HG03139 (cell line): ENCODE data around the gene C16orf96.

Experiments used
- ATAC-seq: cut with Tn5 transposase; IDR thresholded peaks from one replicate; pipeline ENCODE4 v1.9.1; 2021; ENCODE audit not compliant: unreplicated experiment

C16orf96 gene

DNA sequence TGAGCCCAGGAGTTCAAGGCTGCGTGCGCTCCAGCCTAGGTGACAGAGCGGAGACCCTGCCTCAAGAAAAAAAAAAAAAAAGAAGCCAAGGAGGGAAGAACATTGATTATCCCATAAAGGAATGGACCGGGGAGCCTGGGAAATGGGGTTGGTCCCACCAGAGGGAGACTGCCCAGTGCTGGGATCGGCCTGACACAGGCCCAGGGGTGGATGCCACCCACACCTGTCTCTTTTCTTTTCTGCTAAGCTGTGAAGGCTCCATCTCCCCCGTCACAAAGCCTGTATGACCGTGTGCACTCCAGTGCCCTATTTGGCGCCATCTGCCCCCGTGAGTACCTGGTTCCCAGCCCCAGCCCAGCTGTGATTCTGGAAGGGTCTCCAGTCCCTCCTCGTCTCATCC is 42.9 kb downstream of the C16orf96 start:
- ATAC-seq, result no peak

DNA sequence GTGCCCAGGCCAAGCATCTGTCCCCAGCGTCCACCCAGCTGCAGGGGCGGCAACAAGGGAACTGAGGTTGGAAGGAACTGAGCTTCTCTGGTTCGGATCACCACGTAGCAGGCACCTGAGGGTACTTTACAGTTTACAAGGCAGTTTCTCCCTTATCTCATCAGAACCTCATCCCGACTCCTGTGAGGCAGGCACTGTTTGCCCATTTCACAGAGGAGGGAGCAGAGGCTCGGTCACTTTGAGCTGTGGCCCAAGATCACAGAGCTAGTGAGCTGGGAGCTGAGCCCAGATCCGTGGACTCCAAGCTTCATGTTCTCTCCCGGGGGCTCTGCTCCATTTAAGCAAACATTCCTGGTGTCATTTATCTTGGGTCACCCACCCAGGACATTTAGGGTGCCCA is 43.4 kb downstream of the C16orf96 start:
- no peak for ATAC-seq

DNA sequence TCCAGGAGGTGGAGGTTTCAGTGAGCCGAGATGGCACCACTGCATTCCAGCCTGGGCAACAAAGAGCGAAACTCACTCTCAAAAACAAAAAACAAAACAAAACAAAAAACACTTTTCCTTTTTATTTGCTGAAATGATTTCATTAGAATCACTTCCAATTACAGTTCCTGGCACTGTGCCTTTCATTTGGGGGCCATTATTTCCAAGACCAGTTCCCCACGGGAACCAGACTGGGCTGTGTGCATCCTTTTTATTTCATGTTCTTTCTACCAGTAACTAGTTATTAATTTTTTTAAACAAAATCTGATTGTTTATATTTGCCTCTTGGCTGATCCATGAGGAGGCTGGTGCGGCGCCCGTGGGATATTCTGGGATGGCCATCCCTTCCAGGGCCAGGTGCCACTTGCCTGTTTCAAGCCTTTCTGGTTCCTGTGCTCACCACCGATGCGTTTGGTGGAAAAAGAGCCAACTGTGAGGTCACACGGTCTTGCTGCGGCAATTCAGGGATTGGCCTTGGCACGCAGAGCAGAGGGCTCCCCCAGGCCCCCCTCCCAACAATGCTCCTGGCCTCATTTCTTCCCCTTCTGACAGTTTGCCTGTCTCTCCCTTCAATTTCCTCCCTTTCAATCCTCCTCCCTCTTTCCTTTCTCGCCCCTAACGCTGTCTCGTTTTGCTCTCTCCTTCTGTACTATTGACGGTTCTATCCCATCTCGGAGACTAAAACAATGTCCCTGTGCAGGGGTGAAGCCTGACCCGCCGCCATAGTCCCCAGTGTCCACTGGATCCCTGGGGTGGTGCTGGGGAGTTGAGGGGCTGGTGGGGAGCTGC is 45.1 kb downstream of the C16orf96 start:
- ATAC-seq, result no peak

DNA sequence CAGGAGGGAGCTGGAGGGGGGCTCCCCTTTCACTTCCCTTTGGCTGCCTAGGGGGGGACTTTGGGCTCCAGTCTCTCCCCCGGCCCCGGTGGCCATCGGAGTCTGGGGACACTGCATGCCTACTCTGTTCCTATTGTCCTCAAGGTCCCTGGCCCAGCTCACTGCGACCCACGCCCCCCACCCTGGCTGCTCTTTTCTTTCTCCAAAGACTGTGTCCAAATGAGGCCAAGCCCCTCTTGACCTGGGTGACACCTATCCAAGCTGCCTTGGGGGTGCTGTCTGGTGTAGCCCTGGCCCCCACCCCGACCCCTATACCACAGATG is 45.7 kb downstream of the C16orf96 start:
- ATAC-seq, result no peak

DNA sequence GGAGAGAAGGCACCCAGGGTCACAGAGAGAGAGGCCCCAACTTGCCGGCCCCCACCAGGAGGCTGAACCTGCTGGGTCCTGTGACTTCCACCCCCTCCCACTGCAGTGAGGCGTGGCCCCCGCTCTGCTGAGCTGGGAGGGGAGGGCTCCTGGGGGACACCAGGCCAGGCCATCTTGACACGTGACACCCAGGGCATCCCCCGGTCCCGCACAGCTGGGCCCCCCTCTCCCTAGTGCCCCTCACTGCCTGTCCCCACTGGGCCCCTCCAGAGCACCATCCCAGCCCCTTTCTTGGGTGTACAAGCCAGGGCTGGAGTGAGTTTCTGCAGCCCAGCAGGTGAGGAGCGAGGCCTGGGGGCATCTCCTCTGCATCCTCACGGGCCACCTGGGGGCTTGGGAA is 46.2 kb downstream of the C16orf96 start:
- ATAC-seq, result no peak

DNA sequence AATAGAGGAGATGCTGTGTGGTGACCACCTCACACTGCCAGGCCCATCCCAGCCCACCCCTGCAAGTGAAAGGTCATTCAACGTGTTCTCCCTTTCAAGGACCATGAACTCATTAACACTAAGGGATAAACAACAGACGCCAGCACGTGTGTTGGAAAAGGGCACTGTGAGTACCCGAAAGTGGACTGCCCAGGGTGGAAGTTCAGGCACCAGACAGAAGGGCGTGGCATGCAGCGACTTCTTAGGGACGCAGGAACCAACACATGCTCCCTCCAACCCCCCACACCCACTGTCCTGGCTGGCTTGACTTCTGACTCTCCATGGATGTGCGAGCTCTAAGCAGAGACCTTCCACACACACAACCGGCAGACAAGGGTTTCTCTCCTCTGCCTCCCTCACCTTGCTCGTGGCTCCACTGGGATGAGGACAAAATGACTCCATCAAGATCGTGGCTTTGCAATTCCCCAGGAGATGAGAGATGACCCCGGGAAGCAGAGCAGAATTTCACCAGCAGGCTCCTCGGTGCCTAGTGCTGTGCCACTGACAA is 47.6 kb downstream of the C16orf96 start:
- no peak for ATAC-seq

DNA sequence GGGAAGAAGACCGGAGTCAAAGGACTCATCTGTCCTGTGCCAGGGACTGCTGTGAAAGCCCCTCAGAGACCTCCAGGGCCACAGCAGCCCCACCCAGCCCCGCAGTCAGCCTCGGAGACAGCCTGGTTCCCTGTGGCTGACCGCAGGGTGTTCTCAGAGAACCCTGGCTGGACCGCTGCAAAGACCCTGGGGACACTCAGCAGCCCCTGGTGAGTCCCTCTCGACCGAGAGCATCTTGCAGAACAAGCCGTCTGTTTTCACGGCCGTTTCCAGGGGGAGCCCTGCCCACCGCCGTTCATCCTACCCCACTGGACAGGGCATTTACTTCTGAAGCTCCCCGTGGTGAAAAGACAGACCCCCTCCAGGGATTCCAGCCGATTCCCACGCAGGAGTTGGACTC is 48.3 kb downstream of the C16orf96 start:
- no peak for ATAC-seq

DNA sequence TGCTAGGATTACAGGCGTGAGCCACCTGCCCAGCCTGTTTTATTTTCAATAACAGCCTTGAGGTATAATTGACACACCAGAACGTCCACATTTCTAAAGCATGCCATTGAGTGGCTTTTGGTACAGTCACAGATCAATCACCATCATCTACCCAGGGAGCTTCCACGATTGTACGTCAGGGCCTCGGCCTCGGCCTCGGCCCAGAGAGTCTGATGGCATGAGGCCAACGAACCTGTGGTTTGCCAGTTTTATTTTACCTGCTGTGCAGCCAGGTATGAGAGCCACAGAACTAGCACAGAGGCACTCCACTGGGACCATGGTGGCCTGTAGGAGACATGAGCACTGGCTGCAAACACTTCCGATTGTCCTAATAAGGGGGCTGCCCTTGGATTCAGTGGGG is 50.2 kb downstream of the C16orf96 start:
- ATAC-seq, result no peak

DNA sequence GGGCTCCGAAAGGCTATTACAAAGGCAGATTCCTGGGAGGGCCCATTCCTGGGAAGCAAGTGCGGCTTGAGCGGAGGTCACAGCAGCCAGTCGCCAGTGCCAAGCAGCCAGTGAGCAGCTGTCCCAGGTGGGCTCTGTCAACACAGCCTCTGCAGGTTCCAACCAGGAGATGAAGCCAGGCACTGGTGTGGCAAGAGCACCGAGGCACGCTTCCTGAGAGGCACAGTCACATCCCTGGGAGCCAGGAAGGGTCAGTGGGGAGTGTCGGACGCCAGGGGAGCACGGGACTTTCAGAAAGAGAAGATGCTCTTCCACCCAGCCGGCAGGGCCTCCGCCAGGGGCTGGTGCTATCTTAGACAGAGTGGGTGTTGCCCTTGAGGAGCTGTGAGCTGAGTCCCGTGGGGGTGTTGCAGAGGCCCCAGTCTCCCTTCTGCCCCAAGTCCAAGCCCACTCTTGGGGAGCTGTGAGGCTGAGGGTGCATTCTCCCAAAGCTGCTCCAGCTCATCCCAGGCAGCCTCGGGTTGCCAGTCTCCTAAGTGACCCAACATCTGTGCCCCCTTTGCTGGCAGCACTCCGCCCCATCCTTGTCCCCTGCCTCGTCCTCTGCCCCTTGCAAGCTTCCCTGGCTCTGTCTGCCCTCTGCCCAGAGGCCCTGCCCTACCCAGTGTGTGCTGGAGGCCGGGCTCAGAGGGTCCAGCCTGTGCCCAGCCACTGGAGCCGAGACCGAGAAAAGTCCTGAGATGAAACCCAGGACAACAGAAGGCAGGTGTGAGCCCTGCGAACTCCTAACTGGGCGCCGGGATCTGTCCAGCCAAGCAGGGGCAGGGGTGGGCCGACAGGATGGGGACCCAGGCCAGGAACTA is 51.9 kb downstream of the C16orf96 start:
- ATAC-seq, result no peak

DNA sequence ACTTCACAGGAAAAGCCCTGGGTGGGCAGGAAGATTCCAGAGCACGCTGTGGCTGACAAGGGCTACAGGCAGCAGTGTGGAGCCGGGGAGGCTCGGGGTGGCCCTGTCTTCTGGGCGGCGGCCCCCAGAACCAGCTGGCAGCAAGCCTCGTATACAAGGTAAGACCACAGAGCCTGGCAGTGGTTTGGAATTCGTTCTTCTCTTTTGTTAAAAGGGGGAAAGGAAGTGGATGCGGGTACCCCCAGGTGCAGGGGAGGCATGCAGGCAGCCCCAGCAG is 52.5 kb downstream of the C16orf96 start:
- no peak for ATAC-seq

DNA sequence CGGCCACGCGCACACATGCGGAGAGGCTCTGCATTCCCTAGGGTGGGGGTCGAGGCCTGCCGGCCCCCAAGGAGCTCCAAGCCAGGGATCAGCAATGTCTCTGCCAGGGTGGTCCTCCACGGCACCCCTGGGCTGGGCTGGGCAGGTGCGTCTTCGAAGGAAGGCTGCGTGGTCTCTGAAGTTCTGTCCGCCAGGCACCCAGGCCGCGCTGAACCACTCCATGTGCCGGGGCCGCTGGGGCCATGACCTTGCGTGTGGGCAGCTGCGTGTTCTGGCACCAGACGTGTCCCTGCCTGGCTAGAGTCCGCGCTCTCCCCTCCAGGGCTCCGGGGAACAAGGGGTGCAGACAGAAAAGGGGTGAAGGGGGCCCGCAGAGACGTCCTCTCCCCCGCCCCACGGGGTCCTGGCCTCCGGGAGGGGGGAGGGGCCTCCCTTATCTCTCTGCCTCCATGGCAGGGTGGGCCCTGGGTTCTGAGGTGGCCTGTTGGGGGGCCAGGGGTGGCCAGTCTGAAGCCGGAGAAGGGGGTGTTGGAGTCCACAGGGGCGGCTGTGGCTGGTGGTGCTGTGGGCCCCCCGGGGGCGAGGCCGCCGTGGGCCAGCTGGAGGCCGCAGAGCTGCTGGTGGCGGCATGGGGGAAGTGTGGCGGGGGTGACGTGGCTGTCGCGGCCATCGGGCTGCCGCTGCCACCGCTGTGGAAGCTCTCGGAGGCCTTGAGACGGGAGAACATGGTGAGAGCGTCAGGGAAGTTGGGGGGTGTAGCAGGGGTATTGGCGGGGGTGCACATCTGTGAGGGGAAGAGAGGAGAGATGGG is 53.3 kb downstream of the C16orf96 start:
- ATAC-seq, result no peak

DNA sequence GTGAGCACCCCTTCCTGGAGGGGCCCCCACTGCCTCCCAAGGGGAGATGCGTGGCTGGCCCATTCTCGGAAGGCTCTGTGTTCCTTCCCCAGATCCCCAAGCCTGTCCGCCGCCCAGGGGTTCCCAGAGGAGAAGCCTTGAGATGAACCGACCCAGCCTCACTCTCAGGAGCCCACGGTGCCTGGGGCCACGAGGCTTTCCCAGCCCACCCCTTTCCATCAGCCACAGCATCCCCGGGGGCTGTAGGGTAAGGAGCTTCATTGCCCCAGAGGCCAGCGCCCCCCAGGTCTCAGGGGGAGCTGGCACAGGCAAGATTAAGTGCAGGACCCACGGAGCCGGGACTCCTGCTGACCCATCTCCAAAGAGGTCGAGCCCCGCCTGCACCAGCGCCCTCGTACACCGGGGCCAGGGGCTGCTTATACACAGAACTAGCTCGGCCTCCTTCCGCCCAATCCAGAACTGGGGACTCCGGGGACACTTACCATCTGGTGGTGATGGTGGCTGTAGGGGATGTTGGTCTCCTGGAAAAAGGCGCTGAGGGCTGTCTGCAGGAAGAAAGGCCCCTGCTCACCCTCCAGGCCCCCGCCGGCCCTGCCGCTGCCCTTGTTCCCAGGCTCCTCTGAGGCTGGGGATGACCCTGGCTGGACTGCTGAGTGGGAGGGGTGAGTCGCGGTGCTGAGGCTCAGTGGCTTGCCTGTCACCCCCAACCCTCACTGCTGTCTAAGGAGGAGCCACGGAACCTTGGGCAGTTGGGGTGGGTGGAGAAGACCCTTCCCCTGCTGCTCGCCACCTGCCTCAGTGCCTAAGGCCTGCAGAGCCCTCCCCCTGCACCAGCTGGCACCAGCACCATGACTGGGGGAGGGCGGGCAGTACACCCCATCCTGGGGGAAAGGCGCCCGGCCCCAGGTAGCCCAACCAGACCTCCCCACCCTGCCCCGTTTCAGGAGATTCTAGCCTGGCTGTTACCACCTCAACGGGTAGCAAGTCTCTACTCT is 54.2 kb downstream of the C16orf96 start:
- ATAC-seq, result no peak

DNA sequence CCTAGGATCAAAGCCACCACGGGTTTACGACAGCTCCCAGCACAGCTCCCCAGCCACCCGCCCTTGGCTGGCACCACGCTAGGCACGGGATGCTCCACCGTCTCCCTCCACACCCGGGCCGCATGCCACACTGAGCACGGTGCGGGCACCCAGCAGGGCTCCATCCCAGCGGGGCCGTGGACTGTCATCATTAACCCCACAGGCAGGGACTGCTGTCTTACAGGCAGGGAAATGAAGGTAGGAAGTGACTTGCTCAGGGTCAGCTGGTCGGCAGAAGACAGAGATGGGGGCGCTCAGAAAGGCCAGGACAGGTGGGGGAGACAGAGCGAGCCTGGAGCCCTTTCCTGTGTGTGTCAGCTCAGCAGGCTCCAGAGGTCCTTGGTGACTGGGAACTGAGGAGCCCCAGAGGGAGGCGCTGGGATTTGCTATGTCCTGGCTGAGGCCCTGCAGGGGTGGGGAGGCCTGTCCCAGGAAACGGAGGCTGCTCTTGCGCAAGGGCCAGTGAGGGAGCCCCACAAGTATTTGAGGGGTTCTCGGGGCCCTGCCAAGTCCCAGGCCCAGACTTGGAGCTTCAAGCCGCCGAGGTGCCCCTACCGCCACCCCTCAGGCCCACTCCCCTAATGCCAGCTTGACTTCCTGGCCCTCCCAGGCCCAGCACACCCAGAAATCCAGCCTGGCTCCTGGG is 55.3 kb downstream of the C16orf96 start:
- ATAC-seq, result no peak

DNA sequence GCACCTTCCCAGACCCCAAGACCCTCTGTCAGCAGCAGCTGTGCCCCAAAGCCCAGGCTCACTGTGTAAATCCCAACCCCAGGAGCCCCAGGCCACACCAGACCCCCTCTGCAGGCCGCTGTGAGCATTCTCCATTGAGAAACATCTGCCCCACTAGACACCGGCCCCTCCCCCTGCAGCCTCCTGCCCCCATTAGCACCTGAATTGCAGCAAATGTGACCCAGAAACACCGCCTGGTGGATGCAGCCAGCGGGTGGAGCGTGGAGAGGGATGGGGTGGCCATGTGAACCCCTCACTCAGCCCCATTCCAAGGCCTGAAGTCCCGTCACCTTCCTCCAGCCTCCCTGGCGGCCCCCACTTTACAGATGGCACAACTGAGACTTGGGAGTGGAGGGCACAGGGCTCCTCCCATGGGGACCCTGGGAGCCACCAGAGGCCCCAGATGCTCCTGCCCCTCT is 56.4 kb downstream of the C16orf96 start:
- no peak for ATAC-seq

DNA sequence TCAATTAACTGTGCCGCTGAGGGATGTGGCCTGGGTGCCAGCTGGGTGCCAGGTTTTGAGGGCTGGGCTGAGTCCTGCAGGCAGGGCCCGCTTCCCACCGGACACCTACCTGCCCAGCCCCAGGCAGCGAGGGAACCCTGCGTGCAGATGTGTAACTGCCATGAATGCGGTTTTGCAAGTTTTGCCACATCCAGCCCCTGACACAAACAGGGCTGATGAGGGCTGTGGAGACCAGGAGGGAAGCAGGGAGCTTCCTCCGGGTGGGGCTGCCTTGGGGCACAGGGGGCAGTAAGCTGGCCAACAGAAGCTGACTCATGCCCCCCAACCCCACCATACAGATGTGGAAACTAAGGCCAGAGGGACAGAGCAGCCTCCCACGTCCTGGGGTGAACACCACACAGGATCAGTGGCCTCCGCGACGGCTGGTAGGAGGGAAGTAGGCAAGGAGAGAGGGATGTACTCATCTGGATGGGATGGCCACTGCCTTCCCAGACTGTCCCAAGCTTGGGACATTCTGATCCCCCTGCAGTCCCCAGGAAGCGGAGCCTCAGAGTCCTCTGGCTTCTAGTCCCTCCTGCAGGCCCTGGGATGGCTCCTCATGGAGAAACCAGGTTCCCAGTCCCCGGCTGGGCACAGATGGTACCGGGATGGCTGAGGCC is 57.0 kb downstream of the C16orf96 start:
- no peak for ATAC-seq

DNA sequence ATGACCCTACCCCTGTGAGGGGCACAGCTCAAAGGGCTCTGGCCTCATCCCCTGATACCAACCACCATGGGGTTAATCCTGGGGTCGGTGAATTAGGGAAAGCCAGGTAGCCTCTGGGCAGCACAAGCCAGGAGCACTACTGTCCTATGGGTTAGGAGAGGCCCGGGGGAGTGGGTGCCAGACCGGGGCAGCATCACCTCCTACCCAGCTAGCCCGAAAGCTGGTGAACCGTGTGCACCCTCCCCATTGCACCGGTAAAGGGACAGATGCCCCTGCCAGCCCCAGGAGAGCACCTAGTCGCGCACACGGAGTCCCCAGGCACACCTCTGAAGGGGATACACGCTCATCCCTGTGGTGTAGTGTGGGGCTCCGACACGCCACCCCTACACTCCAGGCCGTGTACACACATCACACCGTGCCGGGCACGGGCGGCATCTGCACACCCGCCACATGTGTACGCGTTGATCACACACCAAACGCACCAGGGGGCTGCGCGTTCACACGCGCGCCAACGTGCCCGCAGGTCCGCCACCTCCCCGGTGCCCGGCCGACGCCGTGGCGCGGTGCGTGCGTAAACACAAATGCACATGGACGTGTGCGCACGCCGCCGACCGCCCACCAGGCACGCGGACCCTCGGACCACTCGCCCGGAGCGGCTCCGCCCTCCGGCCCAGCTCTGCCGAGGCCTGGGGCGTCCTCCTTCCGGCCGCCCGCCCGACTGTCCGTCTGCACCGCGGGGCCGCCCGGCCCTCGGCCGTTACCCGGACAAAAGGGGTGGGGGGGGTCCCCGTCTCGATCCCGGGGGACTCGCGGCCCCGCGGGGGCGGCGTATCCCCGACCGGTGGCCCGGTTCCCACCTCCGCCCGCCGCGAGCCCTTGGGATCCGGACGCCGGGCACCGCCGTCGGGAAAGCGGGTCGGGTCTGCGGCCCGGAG is 57.8 kb downstream of the C16orf96 start:
- ATAC-seq, result no peak

DNA sequence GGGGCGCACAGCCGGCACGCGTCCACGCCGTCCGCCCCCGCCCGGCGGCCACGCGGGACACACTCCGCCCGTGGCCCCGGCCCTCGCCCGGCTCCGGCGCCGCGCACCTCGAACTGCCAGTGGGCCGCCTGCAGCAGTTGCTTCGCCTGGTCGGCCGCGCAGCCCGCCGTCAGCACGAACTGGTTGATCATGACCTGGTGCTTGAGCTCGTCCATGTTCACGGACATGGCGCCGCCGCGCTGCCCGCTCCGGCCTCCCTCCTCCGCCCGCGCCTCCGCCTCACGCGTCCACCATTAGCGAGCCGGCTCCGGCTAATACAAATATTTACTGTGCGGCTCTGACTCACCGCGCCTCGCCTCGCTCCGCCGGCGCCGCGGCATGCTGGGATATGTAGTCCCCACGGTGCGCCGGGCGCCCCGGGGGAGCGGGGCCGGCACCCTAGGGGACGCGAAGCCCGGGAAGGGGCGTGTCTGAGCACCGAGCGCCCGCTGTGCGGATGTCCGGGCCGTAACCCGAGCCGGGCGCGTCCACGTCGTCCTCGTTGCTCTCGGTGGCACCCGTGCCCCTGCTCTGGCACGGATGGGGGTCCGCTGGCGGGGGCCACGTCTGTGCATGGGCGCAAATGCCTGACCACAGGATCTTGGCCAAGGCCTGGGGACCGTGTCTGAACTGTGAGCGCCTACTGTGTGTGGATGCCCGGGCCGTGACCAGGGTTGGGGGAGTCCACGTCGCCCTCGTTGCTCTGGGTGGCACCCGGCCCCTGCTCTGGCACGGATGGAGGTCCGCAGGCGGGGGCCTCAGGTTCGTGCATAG is 58.6 kb downstream of the C16orf96 start, which contains the start of gene UBALD1:
Gene UBALD1, minus strand, starts transcription at position 318 of the 813 bp plus-strand sequence. Its CDS starts 91 bp downstream, at position 227.
- peak; percentile 46 for ATAC-seq
